Inferior parietal cortex (tissue), 1 donor: ENCODE data around the gene FEZF2.

Source experiments
- DNase-seq: peaks from one replicate; pipeline ENCODE4 v3.0.0-alpha.2; 2016; ENCODE audit errors: extremely low spot score

Gene FEZF2

DNA sequence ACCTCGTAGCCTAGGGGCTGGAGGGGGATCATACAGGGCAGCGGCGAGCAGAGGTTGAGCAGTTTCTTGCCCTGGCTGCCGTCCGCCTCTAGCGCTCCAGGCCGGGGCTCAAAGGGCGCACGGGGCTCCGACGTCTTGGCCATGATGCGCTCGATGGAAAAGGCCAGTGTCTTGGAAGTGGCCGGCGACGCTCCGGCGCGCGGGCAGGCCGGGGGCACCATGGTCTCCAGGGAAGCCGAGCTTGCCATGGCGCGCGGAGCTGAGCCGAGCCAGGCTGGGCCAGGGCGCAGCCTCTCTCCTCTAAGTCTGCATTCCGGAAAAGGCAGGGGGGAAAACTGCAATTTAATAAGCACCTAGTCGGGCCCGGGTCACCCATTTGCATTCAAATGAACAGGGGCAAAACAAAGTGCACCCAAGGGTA lies 719 bp downstream of the FEZF2 start:
- no peak for DNase-seq

DNA sequence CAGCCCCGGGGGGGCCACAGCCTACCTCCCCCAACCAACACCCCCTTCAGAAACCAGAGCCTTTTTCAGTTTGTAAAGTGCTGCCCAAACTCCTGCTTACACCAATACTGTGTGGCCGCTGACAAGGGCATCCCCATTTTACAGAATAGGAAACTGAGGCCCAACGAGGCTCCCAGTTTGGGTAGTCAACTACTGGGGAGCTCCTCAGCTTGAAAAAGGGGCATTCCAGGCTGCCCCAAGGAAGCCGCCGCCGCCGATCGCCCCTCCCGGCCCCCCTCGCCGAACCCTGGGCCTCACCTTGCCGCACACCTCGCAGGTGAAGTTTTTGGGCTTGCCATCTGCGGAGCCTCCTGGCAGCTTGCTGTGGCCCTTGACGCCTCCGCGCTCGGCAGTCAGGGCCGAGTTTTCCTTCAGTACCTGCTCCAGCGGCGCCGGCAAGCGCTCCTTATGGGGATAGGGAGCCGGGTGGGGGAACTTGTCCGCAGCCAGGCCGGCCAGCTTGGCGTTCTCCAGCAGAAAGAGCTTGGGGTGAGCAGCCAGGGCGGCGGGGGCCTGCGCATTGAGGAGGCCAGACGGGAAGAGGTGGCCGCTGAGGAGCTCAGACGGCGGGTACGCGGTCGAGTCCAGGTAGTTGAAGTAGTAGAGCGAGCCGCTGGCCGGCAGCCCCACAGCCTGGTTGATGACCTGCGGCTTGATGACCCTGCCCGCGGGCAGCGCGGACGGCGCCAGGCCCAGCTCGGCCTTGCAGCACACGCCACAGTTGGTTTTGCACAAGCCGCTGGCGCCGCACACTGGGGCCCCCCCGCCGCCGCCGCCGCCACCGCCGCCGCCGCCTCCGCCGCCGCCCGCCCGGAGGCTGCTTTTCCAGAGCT lies 1.4 kb downstream of the FEZF2 start:
- DNase-seq, result no peak

DNA sequence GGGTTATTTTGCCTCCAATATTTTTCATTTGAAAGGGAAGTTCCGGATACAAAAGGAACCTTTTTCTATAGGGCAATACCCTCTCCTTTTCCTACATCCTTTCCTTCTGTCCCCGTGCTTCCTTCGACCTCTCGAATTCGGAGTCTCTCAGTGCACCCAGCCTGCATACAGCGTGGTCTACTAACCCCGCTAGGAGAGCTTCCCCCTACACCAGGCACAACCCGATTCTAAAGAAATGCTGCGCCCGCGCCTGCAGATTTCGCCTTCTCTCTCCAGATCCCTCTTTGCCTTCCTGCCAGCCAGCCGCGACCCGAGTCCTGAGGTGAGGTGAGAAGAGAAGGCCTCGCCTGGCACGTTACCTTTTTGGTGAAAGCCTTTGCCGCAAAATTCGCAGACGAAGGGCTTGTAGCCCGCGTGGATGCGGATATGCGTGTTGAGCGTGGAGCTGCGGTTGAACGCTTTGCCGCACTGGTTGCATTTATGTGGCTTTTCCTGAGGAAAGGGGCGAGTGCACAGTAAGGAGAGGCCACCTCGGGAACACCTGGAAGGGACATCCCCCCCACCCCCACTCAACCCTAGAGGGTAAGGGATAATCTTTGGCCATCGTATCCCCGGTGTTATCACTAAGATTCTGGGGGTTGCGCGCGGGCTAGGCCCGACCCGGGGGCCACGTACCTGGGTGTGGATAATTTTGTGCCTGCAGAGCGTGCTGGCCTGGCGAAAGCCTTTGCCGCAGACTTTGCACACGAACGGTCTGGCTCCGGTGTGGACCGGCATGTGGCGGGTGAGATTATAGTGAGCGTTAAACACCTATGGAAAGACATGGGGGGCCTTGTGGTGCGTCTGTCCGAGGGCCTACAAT lies 2.3 kb downstream of the FEZF2 start:
- DNase-seq, result no peak

DNA sequence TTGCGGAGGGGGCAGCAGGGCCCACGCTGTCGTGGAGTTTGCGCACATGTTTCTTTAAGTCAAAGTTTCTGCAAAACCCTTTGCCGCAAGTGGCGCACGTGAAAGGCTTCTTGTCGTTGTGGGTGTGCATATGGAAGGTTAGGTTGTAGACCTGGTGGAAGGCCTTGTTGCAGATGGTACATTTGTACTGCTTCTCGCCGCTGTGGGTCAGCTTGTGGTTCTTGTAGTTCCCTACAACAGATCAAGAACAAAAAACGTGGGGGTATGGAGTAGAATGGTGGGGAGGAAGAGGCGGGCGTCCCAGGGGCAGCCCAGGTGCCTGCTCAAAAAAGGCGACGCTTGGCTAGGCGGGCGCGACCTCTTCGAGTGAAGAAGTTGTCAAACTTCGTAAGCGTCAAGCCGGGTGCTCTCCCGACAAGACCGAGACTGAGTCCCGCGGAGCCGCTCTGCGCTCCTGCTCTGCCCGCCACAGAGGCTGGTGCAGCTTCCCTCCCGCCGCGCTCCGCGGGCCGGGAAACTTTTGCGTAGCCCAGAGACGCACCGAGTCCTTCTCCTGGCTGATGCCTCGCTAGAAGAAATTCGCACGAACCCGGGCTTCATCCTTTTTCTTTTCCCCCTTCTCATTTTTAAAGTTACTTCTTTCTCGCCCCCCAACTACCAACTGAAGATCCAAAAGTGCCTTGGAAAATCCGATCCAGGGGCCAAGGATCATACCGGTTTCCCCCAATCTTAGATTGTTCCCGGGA lies 3.1 kb downstream of the FEZF2 start:
- DNase-seq, result no peak

DNA sequence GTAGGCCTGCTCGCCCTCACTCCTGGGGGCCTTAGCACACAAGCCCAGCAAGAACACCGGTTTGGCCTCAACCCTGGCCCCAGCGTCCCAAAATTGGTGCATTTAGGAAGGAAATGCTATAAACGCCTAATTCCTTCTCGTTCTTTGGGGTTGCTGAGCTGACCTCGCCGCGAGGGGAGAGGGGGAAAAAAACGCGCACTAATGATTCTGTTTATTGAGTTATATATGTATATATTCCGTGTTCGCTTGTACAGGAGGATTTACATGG lies 3.9 kb downstream of the FEZF2 start:
- no peak for DNase-seq

DNA sequence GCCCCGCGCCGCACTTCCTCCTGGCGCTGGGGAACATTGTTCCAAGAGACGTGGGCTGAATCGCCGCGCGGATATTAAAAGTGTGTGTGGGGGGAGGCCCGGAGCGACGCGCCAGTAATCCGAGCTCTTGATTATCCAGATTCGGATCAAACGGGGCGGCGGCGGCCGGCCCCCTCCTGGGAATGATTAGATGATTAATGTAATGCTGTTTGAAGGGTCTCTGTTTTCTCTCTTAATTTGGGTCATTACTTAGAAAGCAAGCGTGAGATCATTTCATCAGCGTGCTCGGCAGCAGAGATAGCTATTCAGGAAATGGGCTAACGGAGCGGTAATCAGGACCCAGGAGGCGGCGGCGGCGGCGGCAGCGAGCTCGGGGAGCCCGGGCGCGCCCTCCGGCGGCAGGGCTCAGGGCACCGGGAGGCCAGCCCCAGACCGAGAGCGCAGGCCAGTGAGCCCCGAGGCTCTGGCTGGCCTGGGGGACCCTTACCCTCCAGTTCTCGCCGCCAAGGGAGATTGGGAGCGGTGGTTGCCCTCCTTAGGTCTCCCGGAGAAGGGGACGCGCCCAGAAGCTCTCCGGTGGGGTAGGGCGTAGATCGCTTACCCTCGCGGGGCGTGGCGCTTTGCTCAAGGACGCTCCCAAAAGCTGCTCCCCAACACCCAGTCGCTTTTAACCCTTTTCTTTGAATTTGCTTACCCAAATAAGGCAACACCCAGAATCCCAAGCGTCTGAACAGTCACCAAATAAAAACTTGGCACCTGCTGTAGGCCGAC lies 4.5 kb downstream of the FEZF2 start:
- no peak for DNase-seq

DNA sequence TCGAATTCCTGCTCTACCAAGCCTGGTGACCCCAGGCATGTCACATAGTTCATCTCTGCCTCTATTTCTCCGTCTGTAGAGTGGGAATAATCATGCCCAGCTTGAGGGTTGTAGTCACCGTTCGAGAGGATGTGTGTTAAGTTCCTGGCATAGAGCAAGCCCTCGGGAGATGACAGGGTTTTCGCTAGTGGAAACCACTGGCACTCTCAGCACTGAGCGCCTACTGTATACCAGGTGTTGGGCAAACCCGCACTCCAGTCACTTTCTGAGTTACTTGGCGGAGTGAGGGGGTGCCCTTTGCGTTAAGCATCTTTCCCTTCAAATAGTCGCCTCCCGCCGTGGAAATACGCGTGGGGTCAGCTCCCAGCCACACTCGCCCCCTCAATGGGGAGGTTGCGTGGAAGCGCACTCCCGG lies 5.1 kb downstream of the FEZF2 start:
- no peak for DNase-seq

DNA sequence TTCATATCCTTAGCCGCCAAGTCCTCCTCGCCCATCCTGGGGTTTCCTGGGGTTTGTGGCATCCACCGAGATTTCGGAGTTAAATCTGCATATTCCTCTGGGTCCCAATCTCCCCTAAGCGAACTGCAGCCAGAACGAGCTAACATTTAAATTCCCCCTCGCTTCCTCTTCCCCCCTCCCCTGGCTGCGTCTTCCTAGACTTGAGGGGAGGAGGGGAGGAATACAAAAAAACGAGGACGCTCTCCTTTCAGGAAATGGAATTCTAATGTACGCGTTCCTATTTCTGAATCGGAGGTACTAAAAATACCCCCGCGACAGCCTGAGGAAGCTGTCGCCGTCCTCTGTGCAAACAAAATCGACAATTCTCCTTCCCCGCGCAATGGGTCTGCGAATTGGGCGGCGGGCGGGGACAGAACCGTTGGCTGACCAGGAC lies 5.6 kb downstream of the FEZF2 start:
- no peak for DNase-seq

DNA sequence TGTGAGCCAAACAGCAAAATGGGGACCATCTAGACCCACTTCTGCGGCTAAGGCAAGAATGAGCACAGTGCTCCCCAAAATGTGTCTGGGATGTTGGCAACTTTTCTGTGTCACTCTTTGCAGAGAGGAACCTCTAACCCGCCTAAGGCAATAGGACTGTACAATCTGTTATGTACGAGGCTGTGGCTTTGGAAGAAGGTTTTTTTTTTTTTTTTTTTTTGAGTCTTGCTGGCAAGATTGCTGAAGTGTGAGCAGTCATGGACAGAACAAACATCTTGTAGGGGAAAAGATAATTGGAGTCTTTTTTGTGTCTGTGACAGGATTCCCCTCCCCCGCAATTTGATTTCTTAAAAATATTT lies 7.2 kb downstream of the FEZF2 start:
- DNase-seq, result no peak

DNA sequence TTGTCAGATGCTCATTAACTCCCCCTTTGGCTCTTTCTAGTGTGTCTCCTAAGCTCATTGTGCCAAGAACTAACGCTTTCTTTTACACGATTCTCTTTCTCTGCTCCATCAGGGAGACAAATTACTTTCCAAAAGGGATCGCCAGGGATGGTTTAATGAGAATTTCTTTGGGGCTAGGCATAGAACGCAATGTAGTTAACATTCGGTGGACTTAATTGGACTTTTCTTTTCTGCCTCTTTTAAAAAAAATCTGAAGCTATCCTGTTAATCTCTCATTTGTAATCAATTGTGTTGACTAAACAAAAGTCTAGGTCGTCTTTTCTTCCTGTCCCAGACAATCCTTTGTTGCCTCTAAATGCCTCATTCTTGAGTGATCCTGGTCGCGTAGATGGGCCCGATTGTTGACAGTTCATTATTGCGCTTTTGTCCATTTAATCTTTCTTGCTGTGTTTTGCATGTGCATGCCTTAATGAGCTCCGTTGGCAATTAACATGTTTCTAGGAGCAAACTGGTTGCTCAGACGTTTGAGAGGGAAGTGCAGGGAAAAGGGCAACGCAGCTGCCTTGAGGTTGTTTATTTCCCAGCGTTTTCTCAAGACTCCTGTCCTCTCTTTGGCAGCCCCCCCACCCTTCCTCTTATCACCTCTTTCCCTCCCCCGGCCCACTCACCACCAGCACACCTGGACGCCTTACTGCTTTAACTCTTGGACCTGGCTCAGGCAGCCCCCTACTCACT lies 7.8 kb downstream of the FEZF2 start:
- DNase-seq, result peak; percentile 40

DNA sequence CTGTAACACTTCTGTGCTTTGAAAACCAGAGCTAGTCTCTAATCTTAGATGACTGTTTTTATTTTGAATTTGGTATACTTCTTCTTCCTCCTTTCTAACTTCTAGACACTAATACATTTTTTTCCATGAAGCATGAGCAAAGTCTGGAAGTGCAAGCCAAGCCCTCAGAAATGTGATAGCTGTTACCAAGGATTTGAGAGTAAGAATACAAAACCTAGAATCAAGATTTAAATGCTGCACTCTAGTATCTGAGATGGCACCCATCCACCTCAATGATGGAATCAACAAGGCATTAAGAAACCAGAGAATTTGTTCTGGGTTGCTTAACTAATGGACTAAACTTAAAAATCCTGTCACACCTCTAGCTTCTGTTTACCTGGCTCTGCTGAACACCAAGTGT lies 9.2 kb downstream of the FEZF2 start:
- DNase-seq, result no peak

DNA sequence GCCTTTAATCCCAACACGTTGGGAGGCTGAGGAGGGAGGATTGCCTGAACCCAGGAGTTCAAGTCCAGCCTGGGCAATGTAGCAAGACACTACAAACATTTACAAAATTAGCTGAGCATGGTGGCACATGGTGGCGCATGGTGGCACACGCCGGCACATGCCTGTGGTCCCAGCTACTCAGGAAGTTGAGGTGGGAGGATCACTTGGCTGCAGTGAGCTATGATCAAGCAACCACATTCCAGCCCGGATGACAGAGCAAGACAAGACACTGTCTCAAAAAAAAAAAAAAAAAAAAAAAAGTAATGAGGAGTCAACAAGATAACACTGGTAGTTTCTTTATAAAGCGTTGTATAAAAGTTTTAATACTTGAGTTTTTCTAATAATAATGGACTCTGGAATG lies 10.1 kb downstream of the FEZF2 start:
- DNase-seq, result no peak

DNA sequence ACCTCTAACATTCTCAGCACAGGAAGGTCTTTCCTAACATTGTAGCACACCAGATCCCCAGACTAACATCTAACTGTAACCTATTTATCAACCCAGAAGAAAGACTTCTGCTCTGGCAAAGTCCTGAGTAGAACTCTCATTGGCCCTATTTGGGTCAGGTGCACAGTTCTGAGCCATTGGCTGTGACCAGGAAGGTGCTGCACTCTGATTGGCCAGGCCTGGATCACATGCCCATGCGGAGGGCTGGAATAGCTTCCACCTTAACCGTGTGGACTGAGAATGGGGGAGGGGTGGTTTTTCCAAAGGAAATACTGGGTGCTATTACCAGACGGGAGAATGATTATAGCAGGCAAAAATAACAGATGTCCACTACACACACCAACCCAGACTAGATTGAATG lies 11.5 kb downstream of the FEZF2 start:
- DNase-seq, result no peak

DNA sequence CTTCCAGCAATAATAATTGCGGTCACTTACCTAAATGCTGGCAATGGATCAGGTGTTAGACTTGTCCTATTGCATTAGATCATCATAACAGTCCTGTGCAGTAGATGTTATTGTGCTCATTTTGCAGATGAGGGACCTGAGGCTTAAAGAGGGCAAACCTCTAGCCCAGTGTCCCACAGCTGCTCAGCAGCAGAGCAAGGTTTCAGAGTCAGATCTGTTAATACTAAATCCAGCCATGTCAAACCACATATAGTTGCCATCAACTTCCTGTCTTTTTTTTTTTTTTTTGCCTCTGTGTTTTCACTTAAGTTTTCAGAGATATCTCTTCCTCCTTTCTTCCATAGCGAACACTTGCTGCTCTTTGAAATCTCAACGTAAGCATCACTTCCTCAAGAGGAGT lies 12.1 kb downstream of the FEZF2 start:
- DNase-seq, result no peak

DNA sequence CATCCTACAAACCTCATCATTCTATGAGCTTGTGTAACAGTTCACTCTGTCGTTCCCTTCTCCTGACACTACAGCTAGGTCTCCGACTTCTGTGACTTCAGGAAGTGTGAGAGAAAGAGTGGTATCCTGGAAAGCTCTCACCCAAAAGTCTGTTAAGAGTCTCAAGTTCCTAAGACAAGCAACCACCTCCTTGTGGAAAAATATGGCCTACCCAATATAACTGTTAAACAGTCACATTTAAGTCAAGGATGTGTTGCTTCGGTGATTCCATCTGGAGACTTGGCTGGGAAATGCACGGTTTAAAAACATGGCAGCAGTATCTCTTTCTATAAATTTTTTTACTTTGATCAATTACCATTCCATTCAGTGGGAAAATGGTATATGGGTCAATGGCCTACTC lies 13.8 kb downstream of the FEZF2 start:
- DNase-seq, result no peak

DNA sequence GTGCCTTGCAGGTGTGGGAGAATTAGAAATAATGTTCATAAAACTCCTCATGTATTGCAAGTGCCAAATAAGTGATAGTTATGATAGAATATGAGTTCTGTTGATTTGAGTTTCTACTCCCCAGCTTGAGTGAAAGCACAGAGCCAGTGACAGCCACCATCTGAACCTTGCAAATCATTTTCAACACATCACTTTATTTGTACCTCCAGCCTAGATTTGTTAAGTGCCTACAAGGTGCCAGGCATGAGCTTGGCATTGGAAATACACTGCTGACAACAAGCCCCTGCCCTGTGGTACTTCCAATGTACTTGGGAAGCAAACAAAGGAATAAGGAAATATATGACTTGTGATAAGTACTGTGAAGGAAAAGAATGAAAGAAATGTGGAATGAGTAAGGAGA lies 17.0 kb downstream of the FEZF2 start:
- DNase-seq, result no peak

DNA sequence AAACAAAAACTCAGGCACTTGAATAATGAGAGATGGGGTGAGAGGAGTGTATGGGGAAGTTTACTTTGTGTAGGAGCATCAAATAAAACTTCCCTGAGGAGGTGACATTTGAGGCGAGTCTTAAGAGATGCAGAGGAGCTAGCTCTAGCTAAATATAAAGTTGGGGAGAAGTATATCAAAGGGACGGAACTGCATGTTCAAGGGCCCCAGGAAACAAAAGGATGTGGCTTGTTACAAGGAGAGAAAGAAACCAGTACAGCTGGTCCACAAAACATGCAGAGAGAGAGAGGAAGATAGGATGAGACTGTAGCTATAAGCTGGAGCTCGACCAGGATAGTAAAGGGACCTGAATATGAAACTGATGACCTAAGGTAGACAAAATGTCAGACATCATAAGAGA lies 17.6 kb downstream of the FEZF2 start:
- no peak for DNase-seq

DNA sequence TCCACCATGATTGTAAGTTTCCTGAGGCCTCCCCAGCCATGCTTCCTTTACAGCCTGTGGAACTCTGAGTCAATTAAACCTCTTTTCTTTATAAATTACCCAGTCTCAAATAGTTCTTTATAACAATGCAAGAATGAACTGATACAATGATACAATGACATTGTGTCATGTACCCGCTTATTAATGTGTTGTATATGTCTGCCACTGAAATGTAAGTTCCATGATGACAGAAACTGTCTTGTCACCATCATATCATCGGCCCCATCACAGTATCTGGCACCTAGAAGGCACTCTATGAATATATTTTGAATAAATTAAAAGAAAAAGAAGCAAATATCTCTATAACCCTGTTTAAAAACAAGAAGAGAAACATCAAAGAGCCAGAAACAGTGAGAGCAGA lies 29.6 kb downstream of the FEZF2 start:
- DNase-seq, result no peak

DNA sequence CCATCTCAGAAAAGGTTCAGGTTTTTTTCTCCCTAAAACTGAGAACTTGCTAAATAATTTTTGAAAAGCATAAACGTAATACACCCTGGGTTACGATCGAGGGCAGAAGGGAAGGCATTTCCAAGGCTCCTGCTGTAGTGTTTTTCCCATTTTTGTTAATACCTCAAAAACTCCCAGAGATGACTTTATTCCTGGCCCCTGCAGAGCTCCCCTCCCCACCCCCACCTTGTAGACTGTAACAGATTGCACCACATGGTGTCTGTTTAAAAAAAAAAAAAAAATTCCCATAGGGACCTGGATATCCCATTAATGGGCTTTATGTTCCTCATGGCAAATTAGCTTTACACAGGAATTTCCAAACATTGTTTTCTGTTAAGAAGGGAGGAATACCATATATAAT lies 38.2 kb downstream of the FEZF2 start:
- DNase-seq, result no peak

DNA sequence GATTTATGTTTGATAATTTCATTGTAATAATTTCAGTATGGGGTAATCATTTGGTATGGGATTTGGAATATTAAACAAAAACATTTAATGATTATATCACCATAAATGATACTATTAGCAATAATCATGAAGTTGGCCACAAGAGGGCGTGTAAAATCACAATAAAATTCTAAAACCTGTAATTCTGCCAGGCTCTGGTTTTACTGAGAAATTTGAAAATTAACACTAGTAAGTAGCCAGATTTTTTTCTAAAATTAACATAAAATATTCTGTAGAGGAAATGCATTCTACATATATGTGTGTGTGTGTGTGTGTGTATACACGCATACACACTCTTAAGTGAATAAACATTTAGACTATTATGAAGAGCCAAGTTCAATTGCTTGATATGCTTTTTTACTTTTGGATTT lies 40.5 kb downstream of the FEZF2 start:
- peak; percentile 75 for DNase-seq

DNA sequence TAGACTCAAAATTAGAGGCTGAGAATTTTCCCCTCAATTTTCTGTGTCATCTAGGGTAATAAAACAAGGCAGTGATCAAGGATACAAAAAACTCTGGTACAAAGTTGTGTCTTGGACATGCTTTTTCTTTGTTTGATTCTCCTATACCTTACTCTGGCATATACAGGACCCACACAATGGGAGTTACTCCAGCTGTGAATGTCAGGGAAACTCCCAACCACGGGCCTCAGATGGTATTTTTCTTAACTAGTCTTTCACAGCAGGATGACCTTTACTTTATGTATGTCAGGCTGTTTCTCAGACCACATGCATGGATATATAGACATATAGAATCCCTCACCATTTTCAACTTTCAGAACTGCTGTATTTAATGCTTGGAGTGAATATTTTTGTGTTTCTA lies 41.3 kb downstream of the FEZF2 start:
- no peak for DNase-seq
